Superior temporal gyrus (tissue), 1 donor: ENCODE data around the gene SLC45A1.
A peak's percentile ranks its signal among the peaks of the same experiment; 100 is the strongest.

Experiments
- DNase-seq: peaks from one replicate; pipeline ENCODE4 v3.0.0-alpha.2; 2016; ENCODE audit errors: extremely low spot score

Gene SLC45A1

GRCh38 chr1:8311068-8311718 is 6.7 kb upstream of the SLC45A1 start:
- no peak for DNase-seq

GRCh38 chr1:8312235-8313218 is 5.4 kb upstream of the SLC45A1 start:
- DNase-seq: no peak

DNA sequence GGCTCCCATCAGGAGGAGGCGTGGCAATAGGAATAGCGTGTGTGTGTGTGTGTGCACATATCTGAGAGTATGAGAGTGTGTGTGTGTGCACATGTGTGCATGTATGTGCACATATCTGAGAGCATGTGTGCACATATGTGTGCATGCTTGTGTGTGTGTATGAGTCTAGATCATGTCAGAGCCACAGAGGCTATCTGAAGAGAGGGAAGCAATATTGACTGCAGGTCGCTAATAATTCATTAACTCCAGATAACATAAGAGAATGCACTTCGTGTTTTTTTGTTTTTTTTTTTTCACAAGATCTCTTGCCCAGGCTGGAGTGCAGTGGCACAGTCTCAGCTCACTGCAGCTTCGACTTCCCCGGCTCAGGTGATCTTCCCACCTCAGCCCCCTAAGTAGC is 4.7 kb upstream of the SLC45A1 start:
- DNase-seq: no peak

DNA sequence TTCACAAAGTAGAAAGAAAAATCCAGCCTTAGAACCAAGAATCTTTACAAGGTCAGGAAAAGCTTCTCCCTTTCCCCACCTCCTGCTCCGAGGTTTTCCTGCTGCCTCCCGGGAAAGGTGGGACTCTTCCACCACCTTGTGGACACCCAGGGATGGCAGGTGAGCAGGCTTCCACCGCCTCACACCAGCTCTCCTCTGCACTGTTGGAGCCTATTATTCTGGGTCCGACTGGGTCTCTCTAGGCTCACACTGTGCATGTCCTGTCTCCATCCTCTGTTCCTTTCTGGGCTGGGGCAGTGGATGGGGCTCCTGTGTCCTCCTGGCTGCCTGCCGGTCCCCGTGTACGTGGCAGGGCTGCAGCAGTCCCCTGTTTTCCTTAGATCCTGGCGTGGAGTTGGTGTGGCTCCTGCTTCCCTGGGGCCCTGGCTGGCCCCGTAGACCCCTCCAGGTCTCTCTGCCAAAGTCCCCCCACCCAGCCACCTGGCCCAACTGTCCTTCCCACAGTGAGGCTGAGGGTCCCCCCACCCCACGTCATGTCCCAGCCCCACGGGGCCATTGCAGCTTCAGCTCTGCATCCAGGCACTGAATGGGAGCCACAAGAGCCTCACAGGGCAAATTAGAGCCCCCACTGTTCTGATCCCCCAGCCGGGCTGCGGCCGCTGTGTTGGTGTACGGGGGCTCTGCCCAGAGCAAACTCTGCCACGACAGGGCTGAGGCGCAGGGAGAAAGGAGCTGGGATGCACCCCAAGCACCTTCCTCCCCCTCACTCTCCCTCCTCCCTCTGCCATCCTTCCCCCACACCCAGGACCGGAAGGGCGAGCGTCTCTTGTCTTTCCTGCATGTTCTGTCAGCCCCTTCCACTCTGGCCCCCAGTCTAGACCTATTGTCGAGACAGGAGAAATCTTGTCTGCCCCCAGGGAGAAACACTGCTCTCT is 3.3 kb upstream of the SLC45A1 start:
- DNase-seq: peak; percentile 75

- DNase-seq: no peak
Measured at GRCh38 chr1:8315573-8316475, 2.1 kb upstream of the SLC45A1 start.

- DNase-seq: no peak
Measured at GRCh38 chr1:8318436-8318835, 522 bp downstream of the SLC45A1 start.

DNA sequence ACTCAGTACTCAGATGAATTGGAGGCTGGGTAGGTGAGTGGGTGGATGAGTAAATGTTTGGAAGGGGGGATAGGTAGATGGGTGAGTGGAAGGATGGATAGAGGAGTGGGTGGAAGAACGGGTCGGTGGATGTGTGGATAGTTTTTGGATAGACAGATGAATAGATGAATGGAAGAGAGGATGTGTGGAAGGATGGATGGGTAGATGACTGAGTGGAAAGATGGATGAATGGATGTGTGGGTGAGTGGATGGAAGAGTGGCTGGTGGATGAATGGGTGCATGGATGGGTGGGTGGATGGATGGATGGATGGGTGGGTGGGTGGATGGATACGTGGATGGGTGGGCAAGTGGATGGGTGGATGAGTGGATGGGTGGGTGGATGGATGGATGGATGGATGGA is 3.7 kb downstream of the SLC45A1 start:
- DNase-seq: no peak

DNA sequence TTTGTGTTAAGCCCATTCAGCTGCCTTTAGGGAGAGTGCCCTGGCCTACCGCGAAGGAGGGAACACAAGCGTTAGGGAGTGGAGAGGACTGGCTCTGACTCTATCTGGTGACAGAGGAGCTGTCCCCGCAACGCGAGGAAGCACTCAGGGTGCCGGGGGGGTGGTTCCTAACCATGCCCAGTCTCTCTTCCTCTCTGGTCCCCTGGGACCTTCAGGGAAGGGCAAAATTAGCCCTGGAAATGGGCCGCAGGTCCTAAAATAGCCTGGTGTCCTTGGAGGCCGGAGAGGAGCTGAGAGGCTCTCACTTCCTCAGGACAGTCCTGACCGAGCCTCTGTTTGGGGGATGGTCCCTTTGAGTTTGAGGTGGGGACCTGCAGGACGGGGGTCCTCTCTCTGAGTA is 5.8 kb downstream of the SLC45A1 start:
- no peak for DNase-seq

DNA sequence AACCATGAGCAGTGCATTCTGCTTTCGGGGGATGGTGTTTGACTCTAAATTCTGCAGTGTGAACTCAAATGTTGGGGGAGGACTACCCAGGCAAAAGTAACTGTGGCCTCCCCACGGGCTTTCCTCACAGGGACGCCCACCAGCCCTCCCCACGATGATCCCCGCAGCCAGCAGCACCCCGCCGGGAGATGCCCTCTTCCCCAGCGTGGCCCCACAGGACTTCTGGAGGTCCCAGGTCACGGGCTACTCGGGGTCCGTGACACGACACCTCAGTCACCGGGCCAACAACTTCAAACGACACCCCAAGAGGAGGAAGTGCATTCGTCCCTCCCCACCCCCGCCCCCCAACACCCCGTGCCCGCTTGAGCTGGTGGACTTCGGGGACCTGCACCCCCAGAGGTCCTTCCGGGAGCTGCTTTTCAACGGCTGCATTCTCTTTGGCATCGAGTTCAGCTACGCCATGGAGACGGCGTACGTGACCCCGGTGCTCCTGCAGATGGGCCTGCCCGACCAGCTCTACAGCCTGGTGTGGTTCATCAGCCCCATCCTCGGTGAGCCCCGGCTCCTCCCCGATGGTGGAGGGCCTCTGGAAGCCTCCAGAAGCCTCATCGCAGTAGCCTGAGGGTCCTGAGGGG is 6.4 kb downstream of the SLC45A1 start:
- DNase-seq: no peak

DNA sequence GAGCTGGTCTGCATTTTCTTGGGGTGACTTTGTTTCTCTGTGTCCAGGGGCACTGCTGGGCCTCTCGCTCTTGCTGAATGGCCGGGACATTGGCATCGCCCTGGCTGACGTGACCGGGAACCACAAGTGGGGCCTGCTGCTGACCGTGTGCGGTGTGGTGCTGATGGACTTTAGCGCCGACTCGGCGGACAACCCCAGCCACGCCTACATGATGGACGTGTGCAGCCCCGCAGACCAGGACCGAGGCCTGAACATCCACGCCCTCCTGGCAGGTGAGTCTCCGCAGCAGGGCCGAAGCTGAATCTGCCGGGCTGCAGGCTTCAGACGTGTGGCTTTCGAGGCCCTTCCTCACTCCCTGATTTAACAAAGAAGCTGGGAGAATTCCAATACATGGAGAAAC is 7.9 kb downstream of the SLC45A1 start:
- DNase-seq: no peak

DNA sequence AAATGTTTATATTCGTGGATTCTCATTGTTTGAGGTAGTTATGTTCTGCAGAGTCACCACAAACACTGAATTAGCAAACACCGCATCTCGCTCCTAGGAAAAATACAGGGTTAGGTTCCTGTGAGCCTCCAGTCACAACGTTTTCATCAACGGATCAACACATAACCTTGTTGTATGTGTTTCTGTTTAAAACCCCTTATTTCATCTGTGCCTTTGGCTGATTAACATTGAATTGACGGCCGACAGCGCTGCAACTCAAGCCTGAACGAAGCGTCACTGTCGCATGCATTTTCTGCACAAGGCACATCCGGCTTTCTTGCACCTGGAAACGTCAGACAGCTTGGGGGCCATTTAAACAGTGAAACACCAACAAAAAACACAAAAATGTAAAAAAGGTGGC is 8.4 kb downstream of the SLC45A1 start:
- no peak for DNase-seq

GRCh38 chr1:8328271-8328670 is 10.4 kb downstream of the SLC45A1 start:
- no peak for DNase-seq

- DNase-seq: no peak
Measured at GRCh38 chr1:8329439-8329838, 11.5 kb downstream of the SLC45A1 start.

DNA sequence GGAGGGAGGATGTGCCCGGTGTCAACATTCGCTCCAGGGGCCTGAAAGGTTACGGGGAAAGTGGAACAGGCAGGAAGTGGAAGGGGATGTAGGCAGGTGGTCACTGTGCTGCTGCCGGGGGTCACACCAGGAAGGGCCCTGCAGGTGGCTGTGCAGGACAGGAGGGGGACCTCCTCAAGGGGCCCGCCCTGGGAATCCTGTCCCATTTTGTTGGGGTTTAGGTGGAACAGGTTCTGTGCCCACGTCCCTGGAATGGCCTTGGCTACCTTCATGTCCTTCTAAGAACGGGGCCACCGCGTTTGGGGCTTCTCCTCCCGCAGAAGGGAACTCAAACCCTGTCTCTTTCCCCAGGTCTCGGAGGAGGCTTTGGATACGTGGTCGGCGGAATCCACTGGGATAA is 11.9 kb downstream of the SLC45A1 start:
- no peak for DNase-seq

GRCh38 chr1:8330271-8331125 is 12.6 kb downstream of the SLC45A1 start:
- no peak for DNase-seq

DNA sequence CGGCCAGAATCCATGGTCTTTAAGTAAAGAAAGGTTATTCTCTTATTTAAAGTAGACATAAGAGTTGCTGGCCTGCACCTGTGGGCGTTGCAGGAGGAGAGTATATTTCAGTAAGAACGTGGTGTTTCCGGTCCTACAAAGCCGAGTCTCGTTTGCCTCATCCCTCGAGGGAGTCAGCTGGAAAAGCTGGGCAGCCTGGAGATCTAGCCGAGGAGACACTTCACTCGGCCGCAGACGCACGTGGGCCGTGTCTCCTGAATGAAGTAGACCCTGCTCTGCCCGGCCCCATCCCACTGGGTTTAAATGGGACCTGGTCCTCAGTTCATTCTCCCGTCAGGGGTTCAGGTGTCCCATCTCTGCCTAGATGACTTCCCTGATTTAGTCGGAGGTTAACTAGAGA is 14.9 kb downstream of the SLC45A1 start:
- DNase-seq: no peak

DNA sequence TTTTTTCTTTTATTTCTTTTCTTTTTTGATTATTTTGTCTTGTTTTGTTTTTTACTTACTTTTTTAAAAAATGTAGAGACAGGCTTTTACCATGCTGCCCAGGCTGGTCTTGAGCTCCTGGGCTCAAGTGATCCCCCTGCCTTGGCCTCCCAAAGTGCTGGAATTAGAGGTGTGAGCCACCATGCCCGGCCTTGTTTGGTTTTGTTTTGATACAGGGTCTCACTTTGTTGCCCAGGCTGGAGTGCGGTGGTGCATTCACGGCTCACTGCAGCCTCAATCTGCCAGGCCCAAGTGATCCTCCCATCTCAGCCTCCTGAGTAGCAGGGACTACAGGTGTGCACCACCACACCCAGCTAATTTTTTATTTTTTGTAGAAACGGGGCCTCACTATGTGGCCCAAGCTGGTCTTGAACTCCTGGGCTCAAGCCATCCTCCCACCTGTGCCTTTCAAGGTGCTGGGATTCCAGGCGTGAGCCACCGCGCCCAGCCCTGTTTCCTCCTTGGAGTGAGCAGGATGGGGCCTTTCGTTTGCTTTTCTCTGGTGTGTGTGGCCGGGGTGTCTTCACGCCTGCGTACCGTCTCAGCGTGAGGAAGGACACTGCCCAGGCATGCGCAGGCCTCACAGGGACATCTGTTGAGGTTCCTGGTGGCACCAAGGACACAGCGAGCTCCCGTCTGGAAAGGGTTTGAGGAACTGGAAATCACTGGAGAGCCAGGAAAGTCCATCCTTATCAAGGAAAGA is 15.5 kb downstream of the SLC45A1 start:
- DNase-seq: no peak

GRCh38 chr1:8334106-8334851 is 16.4 kb downstream of the SLC45A1 start:
- no peak for DNase-seq
